Smooth muscle cell (in vitro differentiated cells): ENCODE measurements around the gene LHX1. TPM values are rescaled to one million over a fixed set of nuclear protein-coding genes. Genes with fewer than 3 reads are reported as not detected.
A peak's percentile ranks its signal among the peaks of the same experiment; 100 is the strongest.

ENCODE experiments used
- DNase-seq: peaks from one replicate; lab custom pipeline; 2025; ENCODE audit not compliant: unreplicated experiment; lab: John Stamatoyannopoulos, UW
- H2AFZ ChIP-seq: fragments of 200-600 bp; sonication (generic); 2 replicates; pipeline ENCODE4 v1.6.0; 2016; ENCODE audit warnings: antibody characterized with exemption, low read depth, mild to moderate bottlenecking
- H3F3A ChIP-seq: fragments of 200-600 bp; sonication (generic); 2 replicates; pipeline ENCODE4 v1.6.0; 2017; ENCODE audit warnings: antibody characterized with exemption, low read depth
- H3K27ac ChIP-seq: fragments of 200-600 bp; sonication (generic); 2 replicates; pipeline ENCODE4 v1.5.1; 2016; ENCODE audit warnings: low read depth, mild to moderate bottlenecking
- H3K27me3 ChIP-seq: fragments of 200-600 bp; sonication (generic); 2 replicates; pipeline ENCODE4 v1.6.1; 2016; ENCODE audit warnings: low read depth, mild to moderate bottlenecking
- H3K36me3 ChIP-seq: fragments of 200-600 bp; sonication (generic); 2 replicates; pipeline ENCODE4 v1.5.1; 2016; ENCODE audit warnings: low read depth
- H3K4me1 ChIP-seq: fragments of 200-600 bp; sonication (generic); 2 replicates; pipeline ENCODE4 v1.5.1; 2016; ENCODE audit warnings: low read depth
- H3K4me2 ChIP-seq: fragments of 200-600 bp; sonication (generic); 2 replicates; pipeline ENCODE4 v1.6.0; 2016; ENCODE audit warnings: mild to moderate bottlenecking
- H3K4me3 ChIP-seq: fragments of 200-600 bp; sonication (generic); 2 replicates; pipeline ENCODE4 v1.5.1; 2016; ENCODE audit warnings: mild to moderate bottlenecking
- H3K79me2 ChIP-seq: fragments of 200-600 bp; sonication (generic); 2 replicates; pipeline ENCODE4 v1.6.0; 2016; ENCODE audit warnings: low read depth, mild to moderate bottlenecking
- H3K9ac ChIP-seq: fragments of 200-600 bp; sonication (generic); 2 replicates; pipeline ENCODE4 v1.6.0; 2016; ENCODE audit warnings: low read depth
- H3K9me3 ChIP-seq: fragments of 200-600 bp; sonication (generic); replicated peaks from 2 replicates; pipeline ENCODE4 v1.5.1; 2016; ENCODE audit warnings: low read depth
- H4K20me1 ChIP-seq: fragments of 200-600 bp; sonication (generic); 2 replicates; pipeline ENCODE4 v1.6.0; 2016; ENCODE audit warnings: low read depth
- WGBS: methylation state at CpG from one replicate; pipeline ENCODE4 v1.1.7; 2016; ENCODE audit warnings: low lambda C conversion rate; 5-methylcytosine and 5-hydroxymethylcytosine counted together
- polyA plus RNA-seq: library from polyadenylated mRNA; unstranded; fragments of >200 nt; fragmentation: Nextera tagmentation; extraction: Ambion mirVana; gene quantifications from 2 replicates; pipeline ENCODE4 v1.2.1, GENCODE V29; 2016
- total RNA-seq: library from RNA; depleted of rRNA; stranded (reverse); fragments of >200 nt; gene quantifications from 2 replicates; pipeline ENCODE4 v1.2.3, GENCODE V29; 2014
- TF ChIP-seq, protein P1 (sequence below): fragments of 200-600 bp; sonication (generic); IDR thresholded peaks from 2 replicates; pipeline ENCODE4 v1.5.1; 2017; ENCODE audit warnings: borderline replicate concordance, mild to moderate bottlenecking, antibody characterized with exemption; ENCODE audit not compliant: insufficient read depth, poor library complexity, severe bottlenecking

The LHX1 gene
- total RNA-seq (not detected in 2 replicates), polyA plus RNA-seq (not detected in 2 replicates)

DNA sequence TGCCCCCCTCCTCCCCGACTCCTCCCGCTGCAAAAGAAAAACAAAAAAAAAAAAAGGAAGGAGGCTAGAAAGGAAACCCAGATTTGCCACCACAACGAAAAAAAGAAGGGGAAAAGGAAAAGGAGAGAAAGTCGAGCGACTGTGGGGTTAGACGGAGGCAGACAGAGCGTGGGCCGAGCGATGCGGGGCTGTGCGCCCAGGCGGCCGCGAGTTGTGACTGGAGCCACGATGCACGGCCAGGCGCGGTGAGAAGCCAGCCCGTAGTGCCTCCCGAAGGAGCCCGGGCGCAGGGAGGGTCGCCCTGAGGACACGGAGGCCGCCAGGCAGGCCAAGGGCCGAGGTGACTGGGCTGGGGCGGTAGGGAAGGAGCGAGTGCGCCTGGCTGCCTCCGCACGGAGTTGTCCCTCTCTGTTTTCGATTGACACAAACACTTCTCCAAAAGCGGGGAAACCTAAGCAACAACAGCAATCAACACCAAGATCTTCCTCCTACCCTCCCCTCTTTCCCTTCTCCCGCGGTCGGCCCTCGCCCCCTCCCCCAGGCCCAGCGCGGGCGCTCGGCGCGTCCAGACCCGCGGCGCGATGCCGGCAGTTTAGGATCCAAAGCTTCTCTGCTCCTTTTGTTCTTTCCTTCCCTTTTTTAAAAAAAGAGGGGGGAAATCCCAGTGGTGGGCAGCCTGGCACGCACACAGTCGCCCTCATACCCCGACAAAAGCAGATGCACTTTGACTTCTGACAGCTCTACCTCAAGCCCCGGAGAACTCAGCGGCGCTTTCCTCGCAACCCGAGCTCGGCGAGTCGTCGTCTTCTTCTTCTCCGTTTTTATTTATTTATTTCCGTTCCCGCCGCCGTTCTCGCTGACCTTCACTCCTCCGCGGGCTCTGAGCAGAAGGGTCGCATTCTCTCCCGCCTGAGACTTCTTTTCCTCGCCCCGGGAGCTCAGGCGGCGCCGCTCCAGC is at the start of gene LHX1:
LHX1 (plus strand) TSS at position 475 of the 958 bp plus-strand sequence. CDS start 723 bp downstream, outside the sequence.
- WGBS: 1% methylated on average over 71 of the region's 75 CpGs
- Histone ChIP-seq H3K4me2 (peak within 1 kb of the TSS; percentile 82), H3K27ac (no peak within 1 kb of the TSS), H3K9ac (no peak within 1 kb of the TSS), H3K27me3 (peaks cover 100% of the 10 kb centered on the region), H3K4me3 (peak within 1 kb of the TSS; percentile 34), H3F3A (no peaks in the 10 kb centered on the region), H3K9me3 (no peaks in the 10 kb centered on the region), H3K4me1 (peaks cover 63% of the 10 kb centered on the region), H2AFZ (no peak within 1 kb of the TSS), H3K79me2 (no peaks in the 10 kb centered on the region), H4K20me1 (peaks cover 15% of the 10 kb centered on the region), H3K36me3 (no peaks in the 10 kb centered on the region)
- no peak for DNase-seq
- TF ChIP-seq, protein P1, sequence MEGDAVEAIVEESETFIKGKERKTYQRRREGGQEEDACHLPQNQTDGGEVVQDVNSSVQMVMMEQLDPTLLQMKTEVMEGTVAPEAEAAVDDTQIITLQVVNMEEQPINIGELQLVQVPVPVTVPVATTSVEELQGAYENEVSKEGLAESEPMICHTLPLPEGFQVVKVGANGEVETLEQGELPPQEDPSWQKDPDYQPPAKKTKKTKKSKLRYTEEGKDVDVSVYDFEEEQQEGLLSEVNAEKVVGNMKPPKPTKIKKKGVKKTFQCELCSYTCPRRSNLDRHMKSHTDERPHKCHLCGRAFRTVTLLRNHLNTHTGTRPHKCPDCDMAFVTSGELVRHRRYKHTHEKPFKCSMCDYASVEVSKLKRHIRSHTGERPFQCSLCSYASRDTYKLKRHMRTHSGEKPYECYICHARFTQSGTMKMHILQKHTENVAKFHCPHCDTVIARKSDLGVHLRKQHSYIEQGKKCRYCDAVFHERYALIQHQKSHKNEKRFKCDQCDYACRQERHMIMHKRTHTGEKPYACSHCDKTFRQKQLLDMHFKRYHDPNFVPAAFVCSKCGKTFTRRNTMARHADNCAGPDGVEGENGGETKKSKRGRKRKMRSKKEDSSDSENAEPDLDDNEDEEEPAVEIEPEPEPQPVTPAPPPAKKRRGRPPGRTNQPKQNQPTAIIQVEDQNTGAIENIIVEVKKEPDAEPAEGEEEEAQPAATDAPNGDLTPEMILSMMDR: no peak

GRCh38 chr17:36888236-36888951 is 48.9 kb upstream of the LHX1 start:
- no peak overlapping the region for H3K9ac ChIP-seq
- no peaks in the 10 kb centered on the region for H3K36me3 ChIP-seq
- H3K79me2 ChIP-seq: no peaks in the 10 kb centered on the region
- H3K27ac ChIP-seq: no peak overlapping the region
- 73% methylated on average over 8 of the region's 8 CpGs for WGBS
- no peaks in the 10 kb centered on the region for H4K20me1 ChIP-seq
- no peaks in the 10 kb centered on the region for H3F3A ChIP-seq
- TF ChIP-seq, protein P1: no peak
- no peak overlapping the region for H3K4me3 ChIP-seq
- H3K4me1 ChIP-seq: peaks cover 4% of the 10 kb centered on the region
- no peaks in the 10 kb centered on the region for H3K9me3 ChIP-seq
- H3K27me3 ChIP-seq: peaks cover 47% of the 10 kb centered on the region
- DNase-seq: no peak
- H2AFZ ChIP-seq: no peak overlapping the region
- H3K4me2 ChIP-seq: no peak overlapping the region

- Histone ChIP-seq H3F3A (no peaks in the 10 kb centered on the region), H3K36me3 (no peaks in the 10 kb centered on the region), H3K27me3 (peaks cover 59% of the 10 kb centered on the region), H3K9ac (no peak overlapping the region), H3K4me2 (no peak overlapping the region), H3K9me3 (no peaks in the 10 kb centered on the region), H2AFZ (no peak overlapping the region), H4K20me1 (no peaks in the 10 kb centered on the region), H3K79me2 (no peaks in the 10 kb centered on the region), H3K4me1 (peaks cover 3% of the 10 kb centered on the region), H3K4me3 (no peak overlapping the region), H3K27ac (no peak overlapping the region)
- no peak for DNase-seq
- TF ChIP-seq, protein P1: no peak
- 85% methylated on average over 7 of the region's 8 CpGs for WGBS
Measured at GRCh38 chr17:36889770-36890349, 47.4 kb upstream of the LHX1 start.
